ENCODE measurements around the gene NTN5.

The NTN5 gene

GRCh38 chr19:48648134-48648533 is 24.7 kb downstream of the NTN5 start:
- no peak for TF ChIP-seq CTCF (IDR thresholded peaks at IDR 0.05)

DNA sequence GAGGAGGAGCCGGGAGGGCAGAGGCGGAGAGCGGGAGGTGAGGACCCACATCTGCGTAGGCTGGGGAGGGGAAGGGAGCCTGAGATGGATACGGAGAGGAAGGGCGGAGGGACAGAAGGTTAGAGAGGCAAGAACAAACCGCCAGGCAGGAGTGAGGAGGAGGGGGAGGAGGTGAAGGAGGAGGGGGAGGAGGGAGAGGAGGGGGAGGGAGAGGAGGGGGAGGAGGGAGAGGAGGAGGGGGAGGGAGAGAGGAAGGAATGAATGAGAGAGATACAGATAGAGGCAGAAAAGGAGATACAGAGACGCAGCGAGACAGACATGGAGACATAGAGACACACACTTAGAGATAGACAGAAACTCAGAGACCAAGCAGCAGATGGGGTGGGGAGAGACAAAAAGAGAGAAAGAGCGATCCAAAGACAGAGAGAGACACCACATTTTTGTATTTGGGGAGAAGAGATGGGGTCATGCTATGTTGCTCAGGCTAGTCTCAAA is 26.0 kb downstream of the NTN5 start:
- no peak for TF ChIP-seq CTCF (IDR thresholded peaks at IDR 0.05)

DNA sequence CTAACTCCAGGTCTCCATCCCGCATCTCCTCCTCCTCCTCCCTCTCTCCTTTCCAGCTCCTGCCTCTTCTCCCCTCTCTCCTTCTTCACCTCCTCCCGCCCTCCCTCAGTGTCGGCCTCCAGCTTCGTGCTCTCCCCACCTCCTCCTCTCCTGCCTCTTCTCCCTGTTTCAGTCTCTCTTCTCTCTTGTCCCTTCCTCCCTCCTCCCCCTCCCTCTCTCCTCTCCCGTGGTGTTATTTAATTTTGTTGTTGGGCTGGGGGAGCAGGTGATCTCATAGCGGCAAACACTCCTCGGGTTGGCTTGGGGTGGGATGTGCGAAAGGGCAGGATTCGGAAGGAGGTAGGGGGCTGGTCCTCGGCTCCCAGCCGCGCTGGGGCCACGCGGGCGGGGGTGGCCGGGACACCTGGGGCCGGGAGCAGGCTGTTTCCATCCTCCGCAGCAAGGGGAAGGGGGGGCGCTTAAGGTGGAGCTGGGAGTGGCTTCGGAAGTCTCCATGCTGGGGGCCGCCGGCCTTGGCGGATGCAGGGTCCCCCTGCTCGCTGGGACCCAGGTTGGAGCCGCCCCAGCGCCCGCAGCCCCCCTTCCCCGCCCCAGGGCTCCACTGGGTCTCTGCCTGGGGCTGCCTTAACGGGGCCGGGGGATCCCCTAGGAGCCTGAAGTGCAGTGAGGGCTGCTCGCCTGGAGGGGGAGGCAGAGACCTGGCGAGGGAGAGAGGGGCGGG is 26.7 kb downstream of the NTN5 start, which contains the start of gene CA11:
Gene CA11 (minus strand): TSS at position 187 of the 721 bp plus-strand sequence. CDS start 555 bp downstream, outside the sequence.
- TF ChIP-seq CTCF (IDR thresholded peaks at IDR 0.05) = peak; percentile 59

GRCh38 chr19:48645620-48646000 is 27.2 kb downstream of the NTN5 start:
- TF ChIP-seq CTCF (IDR thresholded peaks at IDR 0.05) = no peak

- no peak for TF ChIP-seq CTCF (IDR thresholded peaks at IDR 0.05)
Observed at GRCh38 chr19:48644839-48645619, 27.8 kb downstream of the NTN5 start.

DNA sequence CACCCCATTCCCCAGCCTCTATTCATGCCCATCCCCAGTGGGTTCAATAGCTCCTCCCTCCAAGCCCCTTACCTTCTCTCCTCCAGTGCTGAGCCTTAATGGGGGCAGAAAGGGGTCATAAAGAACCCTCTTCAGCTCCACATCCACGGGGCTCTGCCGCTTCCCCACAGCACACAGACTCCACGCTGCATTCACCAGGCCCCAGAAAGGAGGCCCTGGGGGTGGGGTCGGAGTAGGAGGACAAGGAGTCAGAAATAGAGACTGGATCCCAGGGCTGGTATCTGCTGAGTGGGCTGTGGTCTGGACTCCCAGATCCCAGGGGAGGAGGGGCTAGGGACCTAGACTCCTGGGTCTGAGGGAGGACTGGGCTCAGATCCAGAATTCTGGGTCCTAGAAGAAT is 28.5 kb downstream of the NTN5 start:
- TF ChIP-seq CTCF (IDR thresholded peaks at IDR 0.05) = no peak

GRCh38 chr19:48642862-48643261 is 30.0 kb downstream of the NTN5 start:
- no peak for TF ChIP-seq CTCF (IDR thresholded peaks at IDR 0.05)
